Measurements from ENCODE around the gene RNASEH2C.
"Not testable (repeated sequence)": the region's sequence is repeated elsewhere in the genome, so short reads cannot be mapped to it uniquely, and the experiment has no call there.

Gene RNASEH2C

DNA sequence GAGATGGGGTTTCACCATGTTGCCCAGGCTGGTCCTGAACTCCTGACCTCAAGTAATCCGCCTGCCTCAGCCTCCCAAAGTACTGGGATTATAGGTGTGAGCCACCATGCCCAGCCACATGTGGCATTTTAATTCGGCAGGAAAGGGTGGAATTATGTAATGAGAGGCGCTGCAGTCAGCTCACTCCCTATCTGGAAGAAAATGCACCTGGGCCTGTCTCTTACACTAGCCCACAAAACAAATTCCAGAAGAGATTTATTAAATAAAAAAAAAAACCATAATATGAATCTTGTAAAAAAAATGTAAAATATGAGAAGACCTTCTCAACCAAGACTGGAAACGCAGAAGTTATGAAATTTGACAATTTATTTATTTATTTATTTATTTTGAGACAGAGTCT lies 16.8 kb downstream of the RNASEH2C start:
- TF ChIP-seq FOXP2 (optimal IDR thresholded peaks at IDR 0.05; ENCODE audit: control extremely low read depth, extremely low read length, insufficient read depth) (no peak), EZH2 (IDR thresholded peaks at IDR 0.05) (no peak), POLR2AphosphoS5 (IDR thresholded peaks at IDR 0.05; ENCODE audit: borderline replicate concordance, low read depth, low read length) (no peak)
- no peak overlapping the region for H3K9ac ChIP-seq (ENCODE audit: insufficient read length)
- H3K9me3 ChIP-seq (ENCODE audit: low read depth, low read length) = no peaks in the 10 kb centered on the region
- H3K27ac ChIP-seq = no peak overlapping the region
- no peak overlapping the region for H3K4me3 ChIP-seq
- no peak for DNase-seq (ENCODE audit: low read depth, low spot score)
- H3K36me3 ChIP-seq (ENCODE audit: insufficient read depth, low read length) = no peaks in the 10 kb centered on the region

- Histone ChIP-seq H3K36me3 (ENCODE audit: insufficient read depth, low read length) (no peaks in the 10 kb centered on the region), H3K27ac (no peak overlapping the region), H3K4me3 (no peak overlapping the region), H3K9ac (ENCODE audit: insufficient read length) (no peak overlapping the region), H3K9me3 (ENCODE audit: low read depth, low read length) (no peaks in the 10 kb centered on the region)
- DNase-seq (ENCODE audit: low read depth, low spot score) = no peak
- no peak for TF ChIP-seq EZH2 (IDR thresholded peaks at IDR 0.05)
Measured at GRCh38 chr11:65701686-65702085, 18.9 kb downstream of the RNASEH2C start.

DNA sequence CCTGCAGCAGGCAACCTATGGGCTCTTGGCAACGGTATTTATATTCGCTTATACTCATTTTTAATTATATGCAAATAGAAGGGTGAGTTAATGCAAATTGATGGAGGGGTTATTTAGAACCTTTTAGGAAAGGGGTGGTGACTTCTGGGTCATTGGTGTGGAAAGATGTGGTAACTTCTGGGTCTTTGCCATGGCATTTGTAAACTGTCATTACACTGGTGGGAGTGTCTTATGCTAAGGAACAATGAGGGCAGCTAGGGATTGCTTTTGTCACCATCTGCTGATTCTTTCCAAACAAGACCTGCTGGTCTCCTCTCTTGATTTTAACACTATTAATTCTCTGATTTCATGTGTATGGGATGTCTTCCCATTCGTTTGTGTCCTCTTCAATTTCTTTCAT lies 20.2 kb downstream of the RNASEH2C start:
- no peaks in the 10 kb centered on the region for H3K9me3 ChIP-seq (ENCODE audit: low read depth, low read length)
- DNase-seq (ENCODE audit: low read depth, low spot score) = no peak
- TF ChIP-seq EZH2 (IDR thresholded peaks at IDR 0.05) (no peak), POLR2AphosphoS5 (IDR thresholded peaks at IDR 0.05; ENCODE audit: borderline replicate concordance, low read depth, low read length) (no peak), FOXP2 (optimal IDR thresholded peaks at IDR 0.05; ENCODE audit: control extremely low read depth, extremely low read length, insufficient read depth) (no peak)
- H3K27ac ChIP-seq = no peak overlapping the region
- no peak overlapping the region for H3K4me3 ChIP-seq
- H3K36me3 ChIP-seq (ENCODE audit: insufficient read depth, low read length) = no peaks in the 10 kb centered on the region
- H3K9ac ChIP-seq (ENCODE audit: insufficient read length) = no peak overlapping the region

DNA sequence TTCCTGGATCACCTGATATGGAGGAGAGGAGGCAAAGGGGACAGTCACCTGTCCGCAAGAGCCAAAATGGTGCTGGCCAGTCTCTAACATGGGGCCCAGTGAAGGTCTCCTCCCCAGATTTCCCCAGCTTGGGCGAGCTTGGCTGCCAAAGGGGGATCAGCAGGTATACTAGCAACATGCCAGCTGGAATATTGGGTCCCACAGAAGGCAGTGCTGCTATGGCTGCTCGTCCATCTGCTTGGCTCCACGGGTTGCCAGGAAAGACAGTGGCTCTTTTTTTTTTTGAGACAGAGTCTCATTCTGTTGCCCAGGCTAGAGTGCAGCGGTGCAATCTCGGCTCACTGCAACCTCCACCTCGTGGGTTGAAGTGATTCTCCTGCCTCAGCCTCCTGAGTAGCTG lies 21.3 kb downstream of the RNASEH2C start:
- TF ChIP-seq EZH2 (IDR thresholded peaks at IDR 0.05) (no peak), FOXP2 (optimal IDR thresholded peaks at IDR 0.05; ENCODE audit: control extremely low read depth, extremely low read length, insufficient read depth) (no peak), POLR2AphosphoS5 (IDR thresholded peaks at IDR 0.05; ENCODE audit: borderline replicate concordance, low read depth, low read length) (no peak)
- no peak overlapping the region for H3K9ac ChIP-seq (ENCODE audit: insufficient read length)
- no peak overlapping the region for H3K27ac ChIP-seq
- DNase-seq (ENCODE audit: low read depth, low spot score) = no peak
- no peaks in the 10 kb centered on the region for H3K36me3 ChIP-seq (ENCODE audit: insufficient read depth, low read length)
- no peaks in the 10 kb centered on the region for H3K9me3 ChIP-seq (ENCODE audit: low read depth, low read length)
- H3K4me3 ChIP-seq = no peak overlapping the region

- Histone ChIP-seq H3K9ac (ENCODE audit: insufficient read length) (no peak overlapping the region), H3K27ac (no peak overlapping the region), H3K36me3 (ENCODE audit: insufficient read depth, low read length) (no peaks in the 10 kb centered on the region), H3K9me3 (ENCODE audit: low read depth, low read length) (no peaks in the 10 kb centered on the region), H3K4me3 (no peak overlapping the region)
- TF ChIP-seq EZH2 (IDR thresholded peaks at IDR 0.05) (no peak), FOXP2 (optimal IDR thresholded peaks at IDR 0.05; ENCODE audit: control extremely low read depth, extremely low read length, insufficient read depth) (no peak), POLR2AphosphoS5 (IDR thresholded peaks at IDR 0.05; ENCODE audit: borderline replicate concordance, low read depth, low read length) (no peak)
- DNase-seq (ENCODE audit: low read depth, low spot score) = no peak
Measured at GRCh38 chr11:65698205-65698604, 22.4 kb downstream of the RNASEH2C start.

DNA sequence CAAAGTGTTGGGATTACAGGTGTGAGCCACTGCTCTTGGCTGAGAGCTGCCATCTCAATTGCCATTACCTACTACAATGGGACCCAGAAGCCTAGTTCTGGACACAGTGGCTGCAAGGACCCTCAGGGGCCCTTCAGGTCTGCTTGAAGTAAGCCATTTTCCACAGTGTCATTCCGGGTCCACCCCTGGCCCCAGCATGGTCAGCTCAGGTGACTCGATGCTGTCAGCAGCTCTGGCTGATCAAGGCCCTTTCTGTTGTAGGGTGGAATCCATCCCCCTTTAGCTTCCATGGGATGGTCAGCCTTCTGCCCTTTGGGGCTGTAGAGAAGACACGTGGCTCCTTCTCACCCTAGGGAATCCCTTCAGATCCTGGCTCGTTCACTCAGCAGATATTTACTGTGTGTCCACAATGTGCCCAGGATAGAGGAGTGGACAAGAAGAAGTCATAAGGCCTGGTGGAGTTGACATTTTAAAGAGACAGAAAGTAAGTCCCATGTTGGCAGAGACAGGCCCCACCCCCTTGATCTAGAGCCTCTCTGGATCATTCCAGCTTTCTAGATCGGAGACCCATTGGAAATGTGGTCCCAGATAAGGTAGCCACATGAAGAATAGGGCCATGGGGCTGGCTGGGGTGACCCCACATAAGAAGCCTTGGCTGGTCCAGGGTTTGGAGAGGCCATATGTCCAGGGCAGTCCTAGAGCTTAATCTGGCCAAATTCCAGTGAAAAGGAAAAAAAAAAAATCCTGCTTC lies 23.6 kb downstream of the RNASEH2C start:
- Histone ChIP-seq H3K9ac (ENCODE audit: insufficient read length) (no peak overlapping the region), H3K36me3 (ENCODE audit: insufficient read depth, low read length) (no peaks in the 10 kb centered on the region), H3K27ac (no peak overlapping the region), H3K4me3 (no peak overlapping the region), H3K9me3 (ENCODE audit: low read depth, low read length) (no peaks in the 10 kb centered on the region)
- DNase-seq (ENCODE audit: low read depth, low spot score) = no peak
- TF ChIP-seq POLR2AphosphoS5 (IDR thresholded peaks at IDR 0.05; ENCODE audit: borderline replicate concordance, low read depth, low read length) (no peak), FOXP2 (optimal IDR thresholded peaks at IDR 0.05; ENCODE audit: control extremely low read depth, extremely low read length, insufficient read depth) (no peak), EZH2 (IDR thresholded peaks at IDR 0.05) (no peak)

DNA sequence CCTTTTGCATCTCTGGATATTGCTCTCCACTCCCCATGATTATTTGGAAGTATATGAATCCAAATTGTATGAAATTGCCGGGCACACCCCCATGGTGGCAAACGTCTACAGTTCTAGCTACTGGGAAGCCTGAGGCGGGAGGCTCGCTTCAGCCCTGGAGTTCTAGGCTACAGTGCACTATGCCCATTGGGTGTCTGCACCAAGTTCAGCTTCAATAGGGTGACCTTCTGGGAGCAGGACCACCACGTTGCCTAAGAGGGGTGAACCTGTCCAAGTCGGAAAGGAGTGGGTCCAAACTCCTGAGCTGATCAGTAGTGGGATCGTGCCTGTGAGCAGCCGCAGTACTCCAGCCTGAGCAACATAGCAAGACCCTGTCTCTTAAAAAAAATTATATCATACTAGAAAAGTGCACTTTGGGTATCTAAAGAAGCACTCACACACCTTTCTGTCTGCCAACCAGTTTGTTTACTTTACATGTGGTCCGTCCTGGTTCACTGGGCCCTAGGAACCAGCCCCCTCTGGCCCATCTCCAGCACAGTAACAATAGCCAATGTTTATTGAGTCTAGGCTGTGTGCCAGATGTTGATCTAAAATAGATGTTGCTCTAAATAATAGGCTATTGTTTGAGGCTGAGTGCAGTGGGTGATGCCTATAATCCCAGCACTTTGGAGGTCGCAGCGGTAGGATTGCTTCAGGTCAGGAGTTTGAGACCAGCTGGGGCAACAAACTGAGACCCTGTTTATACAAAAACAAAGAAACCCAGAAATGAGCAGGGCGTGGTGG lies 24.9 kb downstream of the RNASEH2C start:
- no peak overlapping the region for H3K4me3 ChIP-seq
- no peaks in the 10 kb centered on the region for H3K9me3 ChIP-seq (ENCODE audit: low read depth, low read length)
- H3K9ac ChIP-seq (ENCODE audit: insufficient read length) = no peak overlapping the region
- no peak overlapping the region for H3K27ac ChIP-seq
- DNase-seq (ENCODE audit: low read depth, low spot score) = no peak
- TF ChIP-seq EZH2 (IDR thresholded peaks at IDR 0.05) = no peak
- no peak for TF ChIP-seq FOXP2 (optimal IDR thresholded peaks at IDR 0.05; ENCODE audit: control extremely low read depth, extremely low read length, insufficient read depth)
- TF ChIP-seq POLR2AphosphoS5 (IDR thresholded peaks at IDR 0.05; ENCODE audit: borderline replicate concordance, low read depth, low read length) = no peak
- H3K36me3 ChIP-seq (ENCODE audit: insufficient read depth, low read length) = no peaks in the 10 kb centered on the region

- DNase-seq (ENCODE audit: low read depth, low spot score) = no peak
- no peak for TF ChIP-seq FOXP2 (optimal IDR thresholded peaks at IDR 0.05; ENCODE audit: control extremely low read depth, extremely low read length, insufficient read depth)
- no peak for TF ChIP-seq EZH2 (IDR thresholded peaks at IDR 0.05)
- H3K9me3 ChIP-seq (ENCODE audit: low read depth, low read length) = no peaks in the 10 kb centered on the region
- no peaks in the 10 kb centered on the region for H3K36me3 ChIP-seq (ENCODE audit: insufficient read depth, low read length)
- no peak overlapping the region for H3K9ac ChIP-seq (ENCODE audit: insufficient read length)
- no peak overlapping the region for H3K27ac ChIP-seq
- H3K4me3 ChIP-seq = no peak overlapping the region
Measured at GRCh38 chr11:65692367-65692766, 28.2 kb downstream of the RNASEH2C start.

DNA sequence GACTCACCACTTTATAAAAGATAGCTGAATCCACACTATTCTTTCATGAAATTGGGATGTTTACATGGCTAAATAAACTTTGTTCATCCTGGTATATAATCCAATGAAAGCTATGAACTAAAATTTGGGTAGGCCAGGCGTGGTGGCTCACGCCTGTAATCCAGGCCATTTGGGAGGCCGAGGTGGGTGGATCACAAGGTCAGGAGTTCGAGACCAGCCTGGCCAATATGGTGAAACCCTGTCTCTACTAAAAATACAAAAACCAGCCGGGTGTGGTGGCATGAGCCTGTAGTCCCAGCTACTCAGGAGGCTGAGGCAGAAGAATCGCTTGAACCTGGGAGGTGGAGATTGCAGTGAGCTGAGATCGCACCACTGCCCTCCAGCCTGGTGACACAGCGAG lies 28.8 kb downstream of the RNASEH2C start:
- DNase-seq (ENCODE audit: low read depth, low spot score); H3K9me3 ChIP-seq (ENCODE audit: low read depth, low read length); H3K4me3 ChIP-seq; H3K9ac ChIP-seq (ENCODE audit: insufficient read length); H3K27ac ChIP-seq; H3K36me3 ChIP-seq (ENCODE audit: insufficient read depth, low read length): not testable (repeated sequence)
